HepG2 (cell line): ENCODE results near the gene IKZF4. TPM values are rescaled to one million over a fixed set of nuclear protein-coding genes. Genes with fewer than 3 reads are reported as not detected.

Experiments used
- KMT2B ChIP-seq: IDR thresholded peaks from 2 replicates; pipeline ENCODE4 v1.6.1; 2016; ENCODE audit warnings: missing genetic modification reagents, missing compliant biosample characterization
- MEIS2 ChIP-seq: sonication (generic); formaldehyde crosslinking; IDR thresholded peaks from 2 replicates; pipeline ENCODE4 v1.9.0; 2021; ENCODE audit warnings: mild to moderate bottlenecking, missing genetic modification reagents
- RARG ChIP-seq: sonication (generic); formaldehyde crosslinking; IDR thresholded peaks from 2 replicates; pipeline ENCODE4 v1.4.0; 2020; ENCODE audit warnings: low read depth, mild to moderate bottlenecking, missing genetic modification reagents
- RXRB ChIP-seq: IDR thresholded peaks from 2 replicates; pipeline ENCODE4 v1.6.1; 2016; ENCODE audit warnings: borderline replicate concordance, missing genetic modification reagents, missing compliant biosample characterization
- SETDB1 ChIP-seq: sonication (generic); formaldehyde crosslinking; IDR thresholded peaks from 2 replicates; pipeline ENCODE4 v1.5.1; 2020; ENCODE audit warnings: missing genetic modification reagents, mild to moderate bottlenecking, borderline replicate concordance
- SYNCRIP ChIP-seq: fragments of 200-400 bp; formaldehyde crosslinking; IDR thresholded peaks from 2 replicates; pipeline ENCODE4 v1.6.1; 2018; ENCODE audit warnings: mild to moderate bottlenecking, low read depth, low read length; ENCODE audit not compliant: insufficient read depth
- U2AF2 ChIP-seq: fragments of 200-400 bp; formaldehyde crosslinking; IDR thresholded peaks from 2 replicates; pipeline ENCODE4 v1.6.1; 2017; ENCODE audit warnings: low read depth, mild to moderate bottlenecking, low read length
- ZFY ChIP-seq: sonication (generic); formaldehyde crosslinking; IDR thresholded peaks from 2 replicates; pipeline ENCODE4 v1.4.0; 2020; ENCODE audit warnings: missing genetic modification reagents
- ZNF724P ChIP-seq: sonication (generic); formaldehyde crosslinking; IDR thresholded peaks from 2 replicates; pipeline ENCODE4 v1.8.0; 2022; ENCODE audit warnings: missing genetic modification reagents, borderline replicate concordance
- ZSCAN21 ChIP-seq: sonication (generic); formaldehyde crosslinking; IDR thresholded peaks from 2 replicates; pipeline ENCODE4 v1.8.0; 2022; ENCODE audit warnings: mild to moderate bottlenecking, missing genetic modification reagents, moderate library complexity, borderline replicate concordance
- polyA plus RNA-seq, 8 experiments: library from polyadenylated mRNA; depleted of rRNA in 3 of 8; stranded (reverse) in 7 of 8; unstranded in 1 of 8; fragments of >200 nt; fragmentation: Illumina TruSeq in 4 of 8; extraction: Trizol in 4 of 8; gene quantifications; 2 replicates each; pipeline versions ENCODE4 v1.2.1 to v1.2.3, GENCODE V29; 2011 to 2016; ENCODE audit warnings: low read depth in 4 of 8, missing spikeins in 1 of 8, mixed read lengths in 1 of 8; ENCODE audit not compliant: insufficient read depth in 1 of 8
- total RNA-seq, 5 experiments: library from RNA; depleted of rRNA; stranded (reverse); fragments of >200 nt; fragmentation: Illumina TruSeq; extraction: Trizol; gene quantifications; 2 replicates each; pipeline ENCODE4 v1.2.3, GENCODE V29; 2016; ENCODE audit warnings: low read depth in 1 of 5
- TF ChIP-seq, protein P1 (sequence below): sonication (generic); formaldehyde crosslinking; conservative IDR thresholded peaks from 2 replicates; pipeline ENCODE4 v1.4.0; 2020; ENCODE audit warnings: mild to moderate bottlenecking, missing genetic modification reagents, moderate library complexity
- TF ChIP-seq, protein P2 (sequence below), 2 experiments: sonication (generic) in 1 of 2; formaldehyde crosslinking in 1 of 2; IDR thresholded peaks; 2 replicates each; pipeline versions ENCODE4 v1.4.0 to v1.6.1; 2016 to 2020; ENCODE audit warnings: borderline replicate concordance in 1 of 2, low read depth in 1 of 2, mild to moderate bottlenecking in 1 of 2, missing genetic modification reagents in 1 of 2
- TF ChIP-seq, protein P3 (sequence below): sonication (generic); formaldehyde crosslinking; IDR thresholded peaks from 2 replicates; pipeline ENCODE4 v1.4.0; 2020; ENCODE audit warnings: missing genetic modification reagents
- TF ChIP-seq, protein P4 (sequence below), 2 experiments: IDR thresholded peaks; 2 replicates each; pipeline ENCODE4 v1.6.1; 2011 to 2012; ENCODE audit warnings: low read length in 2 of 2, borderline replicate concordance in 1 of 2, low read depth in 1 of 2, mild to moderate bottlenecking in 1 of 2, moderate library complexity in 1 of 2
- TF ChIP-seq, protein P5 (sequence below): sonication (generic); formaldehyde crosslinking; IDR thresholded peaks from 2 replicates; pipeline ENCODE4 v1.4.0; 2020; ENCODE audit warnings: missing genetic modification reagents

The IKZF4 gene
- total and polyA plus RNA-seq, 2 of the 13 experiments (the other 11 are each of a cell fraction or from before 2014, with no cell fraction given): 0.58 to 2.2 TPM

DNA sequence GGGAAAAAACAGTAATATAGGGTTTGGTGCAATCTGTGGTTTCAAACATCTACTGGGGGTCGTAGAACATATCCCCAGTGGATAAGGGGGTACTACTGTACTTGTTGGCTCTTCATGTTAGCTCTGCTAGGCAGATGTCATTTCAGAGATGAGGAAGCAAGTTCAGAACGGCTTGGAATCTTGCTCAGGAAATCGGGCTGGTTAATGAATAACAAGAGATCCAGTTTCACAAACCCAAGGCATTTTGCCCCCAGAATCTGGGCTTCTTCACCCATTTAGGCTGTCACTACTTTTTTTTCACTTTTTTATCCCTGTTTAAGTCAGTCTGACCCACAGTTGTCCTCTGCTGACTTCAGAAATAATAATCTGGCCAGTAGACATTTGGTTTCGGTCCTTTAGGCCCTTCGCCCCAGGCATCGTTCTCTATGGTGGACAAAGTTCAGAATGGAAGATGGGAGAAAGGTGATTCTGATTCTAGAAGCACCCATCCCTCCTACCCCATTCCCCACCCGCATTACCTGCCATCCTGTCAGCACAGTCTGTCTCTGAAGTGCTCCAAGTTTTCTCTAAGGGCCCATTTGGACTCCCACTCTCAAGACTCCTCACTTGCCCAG is 19.2 kb upstream of the IKZF4 start (continued):
- TF ChIP-seq ZSCAN21 (CRISPR knock-in tag): no peak
- TF ChIP-seq, protein P1, sequence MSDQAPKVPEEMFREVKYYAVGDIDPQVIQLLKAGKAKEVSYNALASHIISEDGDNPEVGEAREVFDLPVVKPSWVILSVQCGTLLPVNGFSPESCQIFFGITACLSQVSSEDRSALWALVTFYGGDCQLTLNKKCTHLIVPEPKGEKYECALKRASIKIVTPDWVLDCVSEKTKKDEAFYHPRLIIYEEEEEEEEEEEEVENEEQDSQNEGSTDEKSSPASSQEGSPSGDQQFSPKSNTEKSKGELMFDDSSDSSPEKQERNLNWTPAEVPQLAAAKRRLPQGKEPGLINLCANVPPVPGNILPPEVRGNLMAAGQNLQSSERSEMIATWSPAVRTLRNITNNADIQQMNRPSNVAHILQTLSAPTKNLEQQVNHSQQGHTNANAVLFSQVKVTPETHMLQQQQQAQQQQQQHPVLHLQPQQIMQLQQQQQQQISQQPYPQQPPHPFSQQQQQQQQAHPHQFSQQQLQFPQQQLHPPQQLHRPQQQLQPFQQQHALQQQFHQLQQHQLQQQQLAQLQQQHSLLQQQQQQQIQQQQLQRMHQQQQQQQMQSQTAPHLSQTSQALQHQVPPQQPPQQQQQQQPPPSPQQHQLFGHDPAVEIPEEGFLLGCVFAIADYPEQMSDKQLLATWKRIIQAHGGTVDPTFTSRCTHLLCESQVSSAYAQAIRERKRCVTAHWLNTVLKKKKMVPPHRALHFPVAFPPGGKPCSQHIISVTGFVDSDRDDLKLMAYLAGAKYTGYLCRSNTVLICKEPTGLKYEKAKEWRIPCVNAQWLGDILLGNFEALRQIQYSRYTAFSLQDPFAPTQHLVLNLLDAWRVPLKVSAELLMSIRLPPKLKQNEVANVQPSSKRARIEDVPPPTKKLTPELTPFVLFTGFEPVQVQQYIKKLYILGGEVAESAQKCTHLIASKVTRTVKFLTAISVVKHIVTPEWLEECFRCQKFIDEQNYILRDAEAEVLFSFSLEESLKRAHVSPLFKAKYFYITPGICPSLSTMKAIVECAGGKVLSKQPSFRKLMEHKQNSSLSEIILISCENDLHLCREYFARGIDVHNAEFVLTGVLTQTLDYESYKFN (CRISPR knock-in tag): peak; percentile 52
- TF ChIP-seq, protein P2, sequence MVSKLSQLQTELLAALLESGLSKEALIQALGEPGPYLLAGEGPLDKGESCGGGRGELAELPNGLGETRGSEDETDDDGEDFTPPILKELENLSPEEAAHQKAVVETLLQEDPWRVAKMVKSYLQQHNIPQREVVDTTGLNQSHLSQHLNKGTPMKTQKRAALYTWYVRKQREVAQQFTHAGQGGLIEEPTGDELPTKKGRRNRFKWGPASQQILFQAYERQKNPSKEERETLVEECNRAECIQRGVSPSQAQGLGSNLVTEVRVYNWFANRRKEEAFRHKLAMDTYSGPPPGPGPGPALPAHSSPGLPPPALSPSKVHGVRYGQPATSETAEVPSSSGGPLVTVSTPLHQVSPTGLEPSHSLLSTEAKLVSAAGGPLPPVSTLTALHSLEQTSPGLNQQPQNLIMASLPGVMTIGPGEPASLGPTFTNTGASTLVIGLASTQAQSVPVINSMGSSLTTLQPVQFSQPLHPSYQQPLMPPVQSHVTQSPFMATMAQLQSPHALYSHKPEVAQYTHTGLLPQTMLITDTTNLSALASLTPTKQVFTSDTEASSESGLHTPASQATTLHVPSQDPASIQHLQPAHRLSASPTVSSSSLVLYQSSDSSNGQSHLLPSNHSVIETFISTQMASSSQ (IDR thresholded peaks at IDR 0.05; ENCODE audit: low read depth): peak; percentile 90
- TF ChIP-seq, protein P2 (CRISPR knock-in tag; IDR thresholded peaks at IDR 0.05; ENCODE audit: borderline replicate concordance): peak; percentile 83; the same call in 1 of the 2 replicates
- no peak for TF ChIP-seq KMT2B
- no peak for TF ChIP-seq MEIS2 (CRISPR knock-in tag)
- TF ChIP-seq ZNF724P (CRISPR knock-in tag): no peak
- TF ChIP-seq SYNCRIP: no peak
- TF ChIP-seq, protein P3, sequence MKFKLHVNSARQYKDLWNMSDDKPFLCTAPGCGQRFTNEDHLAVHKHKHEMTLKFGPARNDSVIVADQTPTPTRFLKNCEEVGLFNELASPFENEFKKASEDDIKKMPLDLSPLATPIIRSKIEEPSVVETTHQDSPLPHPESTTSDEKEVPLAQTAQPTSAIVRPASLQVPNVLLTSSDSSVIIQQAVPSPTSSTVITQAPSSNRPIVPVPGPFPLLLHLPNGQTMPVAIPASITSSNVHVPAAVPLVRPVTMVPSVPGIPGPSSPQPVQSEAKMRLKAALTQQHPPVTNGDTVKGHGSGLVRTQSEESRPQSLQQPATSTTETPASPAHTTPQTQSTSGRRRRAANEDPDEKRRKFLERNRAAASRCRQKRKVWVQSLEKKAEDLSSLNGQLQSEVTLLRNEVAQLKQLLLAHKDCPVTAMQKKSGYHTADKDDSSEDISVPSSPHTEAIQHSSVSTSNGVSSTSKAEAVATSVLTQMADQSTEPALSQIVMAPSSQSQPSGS: no peak
- TF ChIP-seq, protein P4, sequence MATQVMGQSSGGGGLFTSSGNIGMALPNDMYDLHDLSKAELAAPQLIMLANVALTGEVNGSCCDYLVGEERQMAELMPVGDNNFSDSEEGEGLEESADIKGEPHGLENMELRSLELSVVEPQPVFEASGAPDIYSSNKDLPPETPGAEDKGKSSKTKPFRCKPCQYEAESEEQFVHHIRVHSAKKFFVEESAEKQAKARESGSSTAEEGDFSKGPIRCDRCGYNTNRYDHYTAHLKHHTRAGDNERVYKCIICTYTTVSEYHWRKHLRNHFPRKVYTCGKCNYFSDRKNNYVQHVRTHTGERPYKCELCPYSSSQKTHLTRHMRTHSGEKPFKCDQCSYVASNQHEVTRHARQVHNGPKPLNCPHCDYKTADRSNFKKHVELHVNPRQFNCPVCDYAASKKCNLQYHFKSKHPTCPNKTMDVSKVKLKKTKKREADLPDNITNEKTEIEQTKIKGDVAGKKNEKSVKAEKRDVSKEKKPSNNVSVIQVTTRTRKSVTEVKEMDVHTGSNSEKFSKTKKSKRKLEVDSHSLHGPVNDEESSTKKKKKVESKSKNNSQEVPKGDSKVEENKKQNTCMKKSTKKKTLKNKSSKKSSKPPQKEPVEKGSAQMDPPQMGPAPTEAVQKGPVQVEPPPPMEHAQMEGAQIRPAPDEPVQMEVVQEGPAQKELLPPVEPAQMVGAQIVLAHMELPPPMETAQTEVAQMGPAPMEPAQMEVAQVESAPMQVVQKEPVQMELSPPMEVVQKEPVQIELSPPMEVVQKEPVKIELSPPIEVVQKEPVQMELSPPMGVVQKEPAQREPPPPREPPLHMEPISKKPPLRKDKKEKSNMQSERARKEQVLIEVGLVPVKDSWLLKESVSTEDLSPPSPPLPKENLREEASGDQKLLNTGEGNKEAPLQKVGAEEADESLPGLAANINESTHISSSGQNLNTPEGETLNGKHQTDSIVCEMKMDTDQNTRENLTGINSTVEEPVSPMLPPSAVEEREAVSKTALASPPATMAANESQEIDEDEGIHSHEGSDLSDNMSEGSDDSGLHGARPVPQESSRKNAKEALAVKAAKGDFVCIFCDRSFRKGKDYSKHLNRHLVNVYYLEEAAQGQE (IDR thresholded peaks at IDR 0.05; ENCODE audit: borderline replicate concordance in 1 of 2, low read depth in 1 of 2, low read length in 2 of 2): no peak
- TF ChIP-seq RXRB (CRISPR knock-in tag): 0 out of 2 replicates have a peak, but pooled peaks have one; percentile 0
- no peak for TF ChIP-seq SETDB1
- TF ChIP-seq, protein P5, sequence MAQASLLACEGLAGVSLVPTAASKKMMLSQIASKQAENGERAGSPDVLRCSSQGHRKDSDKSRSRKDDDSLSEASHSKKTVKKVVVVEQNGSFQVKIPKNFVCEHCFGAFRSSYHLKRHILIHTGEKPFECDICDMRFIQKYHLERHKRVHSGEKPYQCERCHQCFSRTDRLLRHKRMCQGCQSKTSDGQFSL: no peak
- TF ChIP-seq U2AF2: no peak
- no peak for TF ChIP-seq ZFY (CRISPR knock-in tag)
- no peak for TF ChIP-seq RARG (CRISPR knock-in tag)
